Stimulated activated naive CD8-positive, alpha-beta T cell treated with anti-CD3 and anti-CD28 coated beads, Interleukin-15, amount 100 ng/mL, for 72 hours (primary cell): ENCODE data around the gene GNPNAT1.

Source experiments
- ATAC-seq: fragments of 150-1000 bp; cut with Tn5 transposase; 2 replicates; pipeline ENCODE4 v1.10.0; 2021; ENCODE audit warnings: mild to moderate bottlenecking, moderate library complexity
- DNase-seq, 2 donors: peaks; one replicate each; pipeline ENCODE4 v3.0.0; 2021 to 2022
- H3K27ac Mint-ChIP-seq, 2 donors: one replicate each; pipeline ENCODE4 v1.8.0; 2022; ENCODE audit warnings: mild to moderate bottlenecking in 2 of 2, mixed read lengths in 2 of 2, moderate library complexity in 2 of 2
- H3K27me3 Mint-ChIP-seq: one replicate; pipeline ENCODE4 v1.8.0; 2022; ENCODE audit warnings: mixed read lengths
- H3K4me1 Mint-ChIP-seq: one replicate; pipeline ENCODE4 v1.8.0; 2022; ENCODE audit warnings: mild to moderate bottlenecking, mixed read lengths
- H3K4me3 Mint-ChIP-seq, 2 donors: one replicate each; pipeline ENCODE4 v1.8.0; 2022; ENCODE audit warnings: mild to moderate bottlenecking in 2 of 2, mixed read lengths in 2 of 2, moderate library complexity in 1 of 2
- H3K9me3 Mint-ChIP-seq, 2 donors: one replicate each; pipeline ENCODE4 v1.8.0; 2022; ENCODE audit warnings: mixed read lengths in 2 of 2

Gene GNPNAT1

GRCh38 chr14:52791223-52792096 lies at the start of gene GNPNAT1:
TSS of gene GNPNAT1 (minus strand) at chr14:52791607. CDS start at chr14:52784650, 6,957 bp downstream.
- peak; percentile 90 to 93 for DNase-seq
- H3K27me3 Mint-ChIP-seq, result no peaks in the 10 kb centered on the region
- peak; percentile 99 for ATAC-seq
- H3K4me1 Mint-ChIP-seq, result peaks cover 39% of the 10 kb centered on the region
- peak within 1 kb of the TSS; percentile 97 for H3K4me3 Mint-ChIP-seq
- H3K27ac Mint-ChIP-seq, result peak within 1 kb of the TSS; percentile 88 to 96
- H3K9me3 Mint-ChIP-seq, result no peaks in the 10 kb centered on the region

GRCh38 chr14:52840877-52841276 lies 49.5 kb upstream of the GNPNAT1 start:
- no peak for DNase-seq
- no peak overlapping the region for H3K27ac Mint-ChIP-seq

DNA sequence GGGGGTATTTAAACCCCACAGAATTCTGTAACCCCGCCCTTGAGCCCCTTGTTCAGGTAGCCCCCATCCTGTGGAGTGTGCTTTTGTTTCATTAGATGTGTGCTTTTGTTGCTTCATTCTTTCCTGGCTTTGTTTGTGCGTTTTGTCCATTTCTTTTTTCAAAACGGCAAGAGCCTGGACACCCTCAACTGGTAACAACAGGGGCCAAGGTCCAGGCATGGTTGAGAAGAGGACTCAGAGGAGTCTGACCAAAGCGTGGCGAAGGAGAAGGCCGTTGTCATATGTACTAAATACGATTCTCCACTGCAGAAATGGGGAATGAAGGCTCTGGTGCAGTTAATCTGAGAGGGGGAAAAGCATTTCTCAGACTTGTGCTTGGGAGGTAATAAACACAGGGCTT lies 46.0 kb upstream of the GNPNAT1 start:
- Mint-ChIP-seq H3K27ac (no peak overlapping the region), H3K27me3 (no peaks in the 10 kb centered on the region), H3K9me3 (no peaks in the 10 kb centered on the region), H3K4me1 (no peaks in the 10 kb centered on the region), H3K4me3 (no peak overlapping the region)
- ATAC-seq (no peak), DNase-seq (no peak)

More at GRCh38 chr14:52840877-52841276, 49.5 kb upstream of the GNPNAT1 start:
- Mint-ChIP-seq H3K27me3 (no peaks in the 10 kb centered on the region), H3K4me1 (no peaks in the 10 kb centered on the region), H3K4me3 (no peak overlapping the region), H3K9me3 (no peaks in the 10 kb centered on the region)
- ATAC-seq, result no peak

- H3K9me3 Mint-ChIP-seq, result no peaks in the 10 kb centered on the region
- no peak for ATAC-seq
- H3K4me1 Mint-ChIP-seq, result no peaks in the 10 kb centered on the region
- DNase-seq, result no peak
- no peak overlapping the region for H3K4me3 Mint-ChIP-seq
- H3K27me3 Mint-ChIP-seq, result peaks cover 7% of the 10 kb centered on the region
- H3K27ac Mint-ChIP-seq, result no peak overlapping the region
Measured at GRCh38 chr14:52836063-52836462, 44.7 kb upstream of the GNPNAT1 start.

GRCh38 chr14:52835122-52835903 lies 43.9 kb upstream of the GNPNAT1 start:
- Mint-ChIP-seq H3K27me3 (peaks cover 7% of the 10 kb centered on the region), H3K4me3 (no peak overlapping the region), H3K9me3 (no peaks in the 10 kb centered on the region), H3K4me1 (no peaks in the 10 kb centered on the region), H3K27ac (peak overlapping the region in 1 of 2 donors; percentile 19)
- ATAC-seq, result no peak
- no peak for DNase-seq

GRCh38 chr14:52834440-52834842 lies 43.0 kb upstream of the GNPNAT1 start:
- Mint-ChIP-seq H3K9me3 (no peaks in the 10 kb centered on the region), H3K27ac (no peak overlapping the region), H3K27me3 (peaks cover 7% of the 10 kb centered on the region), H3K4me3 (no peak overlapping the region), H3K4me1 (no peaks in the 10 kb centered on the region)
- DNase-seq (no peak), ATAC-seq (no peak)

DNA sequence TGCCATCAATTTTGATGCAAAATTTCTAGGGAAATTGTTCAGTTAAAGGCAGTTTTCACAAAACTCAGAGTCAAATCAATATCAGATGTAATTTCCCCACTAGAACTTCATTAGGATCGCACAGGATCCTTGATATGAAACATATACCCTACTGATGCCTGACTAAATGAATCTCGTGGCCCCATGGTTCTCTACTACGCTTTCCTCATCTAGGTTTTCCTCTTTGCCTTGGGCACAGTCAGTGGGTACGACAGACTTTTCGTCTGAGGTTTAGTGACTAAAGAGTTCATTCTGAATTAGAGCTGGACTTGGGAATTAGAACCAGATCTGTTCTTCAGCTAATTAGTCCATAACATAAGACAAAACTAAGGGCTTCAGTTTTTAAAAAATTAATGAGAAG lies 42.5 kb upstream of the GNPNAT1 start:
- H3K27me3 Mint-ChIP-seq, result peaks cover 7% of the 10 kb centered on the region
- H3K9me3 Mint-ChIP-seq, result no peaks in the 10 kb centered on the region
- no peak overlapping the region for H3K4me3 Mint-ChIP-seq
- no peak overlapping the region for H3K27ac Mint-ChIP-seq
- DNase-seq (no peak), ATAC-seq (no peak)
- no peaks in the 10 kb centered on the region for H3K4me1 Mint-ChIP-seq

- Mint-ChIP-seq H3K4me1 (no peaks in the 10 kb centered on the region), H3K9me3 (no peaks in the 10 kb centered on the region), H3K27ac (no peak overlapping the region), H3K4me3 (no peak overlapping the region), H3K27me3 (peaks cover 7% of the 10 kb centered on the region)
- no peak for DNase-seq
- ATAC-seq, result no peak
Measured at GRCh38 chr14:52829527-52830185, 38.2 kb upstream of the GNPNAT1 start.

DNA sequence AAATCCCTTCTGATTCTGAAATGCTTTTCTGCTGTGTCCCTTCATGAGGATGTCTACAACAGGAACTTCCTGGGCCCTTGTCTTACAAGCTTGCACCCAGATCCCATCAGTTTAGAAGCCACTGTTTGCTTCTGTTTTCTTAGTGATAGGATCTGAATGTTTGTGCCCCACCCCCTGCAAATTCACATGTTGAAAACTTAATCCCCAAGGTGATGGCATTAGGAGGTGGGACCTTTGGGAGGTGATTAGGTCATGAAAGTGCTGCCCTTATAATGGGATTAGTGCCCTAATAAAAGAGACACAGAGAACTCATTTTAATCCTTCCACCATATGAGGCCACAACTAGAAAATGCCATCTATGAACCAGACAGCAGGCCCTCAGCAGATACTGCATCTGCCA lies 36.0 kb upstream of the GNPNAT1 start:
- DNase-seq, result no peak
- Mint-ChIP-seq H3K4me3 (no peak overlapping the region), H3K4me1 (no peaks in the 10 kb centered on the region), H3K27ac (no peak overlapping the region), H3K9me3 (no peaks in the 10 kb centered on the region), H3K27me3 (peaks cover 7% of the 10 kb centered on the region)
- no peak for ATAC-seq

- Mint-ChIP-seq H3K9me3 (no peaks in the 10 kb centered on the region), H3K27ac (no peak overlapping the region), H3K27me3 (no peaks in the 10 kb centered on the region), H3K4me3 (no peak overlapping the region), H3K4me1 (no peaks in the 10 kb centered on the region)
- ATAC-seq, result no peak
- no peak for DNase-seq
Measured at GRCh38 chr14:52825085-52825484, 33.7 kb upstream of the GNPNAT1 start.

DNA sequence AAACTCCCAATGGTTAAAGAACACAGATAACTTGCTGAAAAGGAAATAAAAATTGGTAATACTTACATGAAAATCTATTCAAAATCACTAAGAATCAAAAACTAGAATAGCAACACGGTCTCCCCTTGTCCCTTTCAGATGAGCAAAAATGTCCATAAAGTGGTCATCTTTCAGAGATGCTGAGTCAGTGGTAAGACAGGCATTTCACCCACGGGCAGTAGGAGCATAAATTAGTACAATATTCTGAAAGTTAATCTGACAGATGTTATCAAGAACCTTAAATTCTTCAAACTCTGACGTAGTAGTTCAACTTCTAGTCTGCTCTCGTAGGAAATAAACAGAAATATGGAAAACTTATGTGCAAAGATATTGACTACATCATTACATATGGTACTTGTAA lies 33.1 kb upstream of the GNPNAT1 start:
- ATAC-seq, result no peak

DNA sequence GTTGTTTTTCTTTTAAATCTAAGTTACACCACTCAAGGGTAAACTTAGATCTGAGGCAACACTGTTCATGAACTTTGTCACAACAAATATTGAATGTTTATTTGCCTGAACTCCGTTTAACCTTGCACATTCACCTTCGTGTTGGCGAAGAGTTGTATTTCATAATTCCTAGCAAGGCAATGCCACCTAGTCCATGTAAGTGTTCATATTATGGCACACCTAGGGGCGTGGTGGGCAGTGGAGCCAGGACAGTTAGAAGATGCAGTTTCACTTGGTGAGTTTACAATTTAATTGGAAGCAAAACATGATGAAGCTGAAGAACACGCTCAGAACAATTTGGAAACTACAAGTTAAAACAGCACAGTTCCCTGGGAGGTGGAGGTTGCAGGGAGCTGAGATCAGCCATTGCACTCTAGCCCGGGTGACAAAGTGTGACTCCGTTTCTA lies 30.4 kb upstream of the GNPNAT1 start:
- no peak overlapping the region for H3K27ac Mint-ChIP-seq
- H3K27me3 Mint-ChIP-seq, result no peaks in the 10 kb centered on the region
- no peak for DNase-seq
- no peak for ATAC-seq
- no peak overlapping the region for H3K4me3 Mint-ChIP-seq
- no peaks in the 10 kb centered on the region for H3K4me1 Mint-ChIP-seq
- H3K9me3 Mint-ChIP-seq, result no peaks in the 10 kb centered on the region

More for the DNA sequence above, 33.1 kb upstream of the GNPNAT1 start:
- Mint-ChIP-seq H3K4me1 (no peaks in the 10 kb centered on the region), H3K27ac (no peak overlapping the region), H3K4me3 (no peak overlapping the region), H3K9me3 (no peaks in the 10 kb centered on the region), H3K27me3 (no peaks in the 10 kb centered on the region)
- DNase-seq, result no peak

GRCh38 chr14:52808101-52808500 lies 16.7 kb upstream of the GNPNAT1 start:
- ATAC-seq (no peak), DNase-seq (no peak)
- H3K27me3 Mint-ChIP-seq, result no peaks in the 10 kb centered on the region
- no peak overlapping the region for H3K4me3 Mint-ChIP-seq
- H3K9me3 Mint-ChIP-seq, result no peaks in the 10 kb centered on the region
- no peak overlapping the region for H3K27ac Mint-ChIP-seq
- H3K4me1 Mint-ChIP-seq, result no peaks in the 10 kb centered on the region

DNA sequence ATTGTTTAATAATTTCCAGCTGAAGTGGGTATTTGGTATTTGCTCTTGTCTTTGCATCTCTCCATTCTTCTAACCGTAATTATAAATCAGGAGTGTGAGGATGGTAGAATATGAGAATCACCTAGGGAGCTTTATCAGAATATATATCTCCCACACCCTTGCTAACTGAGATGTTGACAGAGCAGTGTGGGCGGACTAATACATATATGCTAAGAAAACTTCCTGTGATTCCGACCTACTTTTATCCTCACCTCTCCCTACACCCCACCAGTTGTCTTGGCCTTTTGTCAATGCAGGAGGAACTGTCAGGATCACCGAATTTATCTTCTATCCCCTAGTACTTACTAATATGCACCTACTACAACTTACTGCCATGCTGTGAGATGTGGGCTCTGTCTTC lies 14.7 kb upstream of the GNPNAT1 start:
- ATAC-seq (no peak), DNase-seq (no peak)
- no peaks in the 10 kb centered on the region for H3K4me1 Mint-ChIP-seq
- H3K9me3 Mint-ChIP-seq, result no peaks in the 10 kb centered on the region
- H3K4me3 Mint-ChIP-seq, result no peak overlapping the region
- H3K27ac Mint-ChIP-seq, result peak overlapping the region in 1 of 2 donors; percentile 50
- H3K27me3 Mint-ChIP-seq, result no peaks in the 10 kb centered on the region

- Mint-ChIP-seq H3K9me3 (peaks cover 0 to 6% of the 10 kb centered on the region in 2 donors), H3K27ac (no peak overlapping the region), H3K27me3 (no peaks in the 10 kb centered on the region), H3K4me3 (no peak overlapping the region), H3K4me1 (peaks cover 2% of the 10 kb centered on the region)
- DNase-seq, result no peak
- ATAC-seq, result no peak
Measured at GRCh38 chr14:52802597-52802996, 11.2 kb upstream of the GNPNAT1 start.
